GM18907 (cell line): ENCODE measurements around the gene PARD3B.

Experiments used
- ATAC-seq: cut with Tn5 transposase; IDR thresholded peaks from one replicate; pipeline ENCODE4 v1.9.1; 2021; ENCODE audit warnings: mild to moderate bottlenecking, moderate library complexity; ENCODE audit not compliant: unreplicated experiment

PARD3B gene

DNA sequence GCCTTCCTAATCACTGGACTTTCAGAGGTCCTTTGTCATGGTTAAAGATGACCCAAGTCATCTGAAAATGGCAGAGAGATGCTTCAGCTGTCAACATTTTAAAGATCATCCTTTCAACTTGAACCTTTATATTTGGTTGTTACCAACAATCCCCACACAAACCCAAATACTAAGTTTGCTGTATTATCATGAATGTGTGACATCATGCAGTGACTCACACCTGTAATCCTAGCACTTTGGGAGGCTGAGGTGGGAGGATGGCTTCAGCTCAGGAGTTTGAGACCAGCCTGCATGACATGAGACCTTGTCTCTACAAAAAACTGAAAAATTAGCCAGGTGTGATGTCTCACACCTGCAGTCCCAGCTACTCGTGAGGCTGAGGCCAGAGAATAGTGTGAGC, 1081.8 kb downstream of the PARD3B start:
- no peak for ATAC-seq

DNA sequence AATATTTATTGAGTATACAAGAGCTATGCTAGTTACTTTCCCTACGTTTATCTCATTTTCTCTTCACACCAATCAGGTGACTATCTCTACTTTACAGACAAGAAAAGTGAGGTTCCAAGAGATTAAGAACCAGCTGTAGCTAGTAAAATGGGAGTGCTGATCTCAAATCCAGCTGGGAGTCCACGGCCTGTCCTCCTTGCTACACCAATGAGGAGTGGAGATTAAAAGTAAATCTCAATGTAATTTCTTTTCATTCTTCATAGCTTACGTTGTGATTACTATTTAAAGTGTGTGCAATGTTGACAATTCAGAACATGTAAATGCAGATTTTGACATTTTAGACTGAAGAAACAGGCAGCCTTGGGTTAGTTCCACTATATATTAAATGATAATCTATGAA, 1083.1 kb downstream of the PARD3B start:
- ATAC-seq, result no peak

DNA sequence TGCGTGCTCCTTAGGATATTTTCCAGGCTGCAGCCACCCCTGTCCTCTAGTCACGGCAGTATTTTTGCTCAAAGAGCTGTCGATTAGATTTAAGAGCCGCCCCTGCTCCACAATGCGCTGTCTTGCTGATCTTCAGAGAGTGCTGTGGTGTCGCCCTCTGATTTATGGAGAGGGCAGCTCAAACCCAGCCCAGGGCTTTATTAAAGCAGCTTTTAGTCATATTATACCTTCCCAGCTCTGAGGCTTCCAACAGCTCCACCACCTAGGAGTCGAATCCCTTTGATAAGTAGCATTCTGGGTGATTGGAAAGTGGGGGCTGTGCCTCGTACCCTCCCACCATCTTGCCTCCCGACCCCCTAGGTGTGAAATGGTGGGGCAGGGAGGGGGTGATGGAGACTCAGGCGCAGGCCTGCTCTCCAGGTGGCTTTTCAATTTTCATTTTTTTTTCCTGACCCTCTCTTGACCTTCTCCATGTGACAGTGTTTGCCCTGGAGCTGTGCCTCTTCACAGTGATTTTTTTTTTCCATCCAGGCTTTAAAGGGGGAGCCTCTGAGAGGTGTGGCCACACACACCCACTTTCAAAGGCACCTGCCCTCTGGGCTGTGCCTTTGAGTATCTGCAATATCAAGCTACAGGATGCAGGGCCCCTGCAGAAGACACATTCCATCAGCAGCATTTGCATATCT, 1084.0 kb downstream of the PARD3B start:
- ATAC-seq, result no peak

DNA sequence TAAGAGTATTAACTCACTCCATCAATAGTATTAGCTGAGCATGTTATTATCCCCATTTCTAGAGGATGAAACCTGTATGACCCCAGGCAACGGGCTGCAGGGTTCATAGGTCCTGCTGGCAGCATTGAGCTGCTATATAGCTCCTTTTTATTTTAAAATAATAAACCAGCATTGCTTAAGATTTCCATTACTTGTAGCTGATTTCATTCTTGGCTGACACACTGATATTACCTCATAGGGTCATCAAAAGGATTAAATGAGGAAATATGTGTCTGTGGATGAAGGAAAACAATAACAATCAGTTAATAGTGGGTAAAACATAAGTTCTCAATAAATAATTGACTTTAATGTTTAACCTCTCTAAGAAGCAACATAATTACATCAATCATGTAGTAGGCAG, 1088.7 kb downstream of the PARD3B start:
- no peak for ATAC-seq

DNA sequence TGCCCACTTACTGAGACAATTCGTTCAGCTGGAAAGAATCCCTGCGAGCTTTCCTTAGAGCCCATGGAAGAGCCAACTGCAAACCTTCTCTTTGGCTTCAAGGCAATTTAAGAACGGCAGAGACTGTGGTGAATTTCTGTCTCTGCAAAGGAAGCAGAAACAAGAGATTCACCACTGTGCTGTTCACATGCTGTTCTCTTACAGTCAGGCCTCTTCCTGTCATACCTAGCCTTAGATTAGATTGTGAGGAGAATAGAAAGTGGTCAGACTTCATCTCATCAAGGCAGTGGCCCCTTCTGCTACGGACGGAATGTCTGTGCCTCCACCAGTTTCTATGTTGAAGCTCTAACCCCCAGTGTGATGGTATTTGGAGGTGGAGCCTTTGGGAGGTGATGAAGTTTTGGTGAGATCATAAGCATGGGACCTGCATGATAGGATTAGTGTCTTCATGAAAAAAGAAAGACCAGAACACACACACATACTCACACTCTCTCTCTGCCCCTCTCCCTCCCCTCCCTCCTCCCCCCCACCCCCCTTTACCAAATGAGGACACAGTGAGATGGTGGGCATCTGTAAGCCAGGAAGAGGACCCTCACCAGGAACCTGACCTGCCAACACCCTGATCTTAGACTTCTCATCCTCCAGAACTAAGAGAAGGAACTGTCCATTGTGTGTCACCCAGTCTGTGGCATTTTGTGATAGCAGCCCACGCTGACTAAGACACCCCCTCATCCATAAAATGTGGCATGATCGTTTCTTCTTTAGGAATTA, 1091.5 kb downstream of the PARD3B start:
- ATAC-seq, result no peak

DNA sequence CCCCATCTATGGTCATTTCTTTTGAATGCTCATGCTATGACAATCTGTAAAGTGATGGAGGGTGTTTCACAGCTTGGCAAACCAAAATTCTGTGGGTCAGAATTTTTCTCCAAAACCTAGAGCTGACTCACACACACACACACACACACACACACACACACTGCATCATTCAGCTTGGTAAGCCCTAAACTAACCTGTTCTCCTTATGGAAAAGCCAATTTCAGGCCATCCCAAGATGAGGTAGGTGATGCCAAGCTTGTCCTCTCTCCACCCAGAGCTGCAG, 1092.0 kb downstream of the PARD3B start:
- no peak for ATAC-seq

DNA sequence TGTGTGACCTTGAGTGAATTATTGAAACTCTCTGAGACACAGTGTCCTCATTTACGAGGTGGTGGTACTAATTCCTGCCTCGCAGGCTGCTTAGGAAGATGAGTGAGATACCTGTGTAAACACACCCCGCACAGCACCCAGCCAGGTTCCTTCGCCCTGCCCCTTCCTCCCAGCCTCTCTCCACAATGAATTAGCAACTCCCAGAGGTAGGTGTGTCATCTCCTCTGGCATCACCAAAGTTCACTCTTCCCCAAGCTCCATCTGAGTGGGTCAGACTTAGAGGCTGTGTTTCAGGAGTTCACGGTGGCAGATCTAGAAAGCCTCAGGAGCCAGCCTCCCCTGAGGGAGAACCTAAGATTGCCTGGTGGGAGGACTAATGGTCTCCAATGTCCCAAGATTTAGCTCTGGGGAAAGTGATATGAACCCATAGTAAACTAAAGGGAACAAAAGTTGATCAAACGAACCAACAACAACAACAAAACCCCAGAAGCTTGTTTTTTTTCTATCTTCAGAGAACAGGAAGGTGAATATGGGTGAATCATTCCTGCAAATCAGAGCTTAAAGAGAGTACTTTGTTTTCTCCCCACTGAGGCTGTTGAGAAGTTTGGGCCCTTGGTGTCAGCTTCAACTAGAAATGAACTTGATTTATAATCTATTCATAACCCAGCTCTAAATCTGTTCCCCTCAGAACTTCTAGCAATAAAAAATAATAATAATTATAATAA, 1092.7 kb downstream of the PARD3B start:
- ATAC-seq, result no peak

DNA sequence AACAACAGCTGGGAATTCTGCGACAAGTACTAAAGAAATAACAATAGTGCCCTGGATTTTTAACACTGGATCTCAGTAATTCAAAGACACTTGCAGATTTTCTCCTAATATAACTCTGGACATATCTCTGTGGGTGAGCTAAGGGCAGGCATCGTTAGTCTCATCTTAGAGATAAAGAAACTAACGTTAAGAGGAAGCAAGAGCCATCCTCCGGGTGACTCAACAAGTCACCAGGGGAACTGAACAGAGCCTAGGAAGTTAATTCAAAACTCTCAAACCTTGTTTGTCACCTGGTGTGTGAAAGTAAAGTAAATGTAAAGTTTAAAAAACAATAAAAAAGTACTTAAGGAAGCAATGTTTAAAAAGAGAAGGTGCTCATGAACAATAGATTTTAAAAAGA, 1095.4 kb downstream of the PARD3B start:
- no peak for ATAC-seq

DNA sequence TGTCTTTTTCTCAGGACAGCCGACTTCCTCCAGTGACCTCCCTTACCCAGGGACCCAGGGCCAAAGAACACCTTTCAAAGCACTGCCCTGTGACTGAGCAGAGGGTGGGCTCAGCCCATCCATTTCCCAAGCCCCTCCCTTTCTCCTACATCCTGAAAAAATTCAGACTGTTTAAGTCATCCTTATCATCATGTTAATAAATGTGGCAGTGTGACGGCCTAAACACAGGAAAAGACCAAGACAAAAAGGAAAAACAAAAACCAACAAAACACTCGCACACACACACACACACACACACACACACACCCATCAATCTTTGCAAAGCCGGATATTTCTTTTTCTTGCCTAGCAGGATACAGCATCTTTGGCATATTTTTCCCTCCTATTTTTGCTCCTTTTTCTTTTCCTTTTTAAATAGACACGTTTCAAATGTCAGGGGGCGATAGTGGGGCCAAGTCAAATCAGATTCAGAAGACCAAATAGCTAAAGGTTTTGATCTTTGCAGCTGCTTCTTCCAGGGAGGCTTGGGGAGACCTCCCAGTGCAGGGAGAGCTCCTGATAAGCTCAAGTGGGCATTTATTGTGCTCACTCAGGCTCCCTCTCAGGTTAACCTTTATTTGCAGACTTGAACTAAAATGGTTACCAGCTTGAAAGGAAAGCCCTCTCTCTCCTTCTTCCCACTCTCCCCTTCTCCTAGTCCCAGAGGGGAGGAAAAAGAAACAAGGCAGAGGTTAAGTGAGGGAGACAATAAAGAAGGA, 1097.5 kb downstream of the PARD3B start:
- no peak for ATAC-seq

DNA sequence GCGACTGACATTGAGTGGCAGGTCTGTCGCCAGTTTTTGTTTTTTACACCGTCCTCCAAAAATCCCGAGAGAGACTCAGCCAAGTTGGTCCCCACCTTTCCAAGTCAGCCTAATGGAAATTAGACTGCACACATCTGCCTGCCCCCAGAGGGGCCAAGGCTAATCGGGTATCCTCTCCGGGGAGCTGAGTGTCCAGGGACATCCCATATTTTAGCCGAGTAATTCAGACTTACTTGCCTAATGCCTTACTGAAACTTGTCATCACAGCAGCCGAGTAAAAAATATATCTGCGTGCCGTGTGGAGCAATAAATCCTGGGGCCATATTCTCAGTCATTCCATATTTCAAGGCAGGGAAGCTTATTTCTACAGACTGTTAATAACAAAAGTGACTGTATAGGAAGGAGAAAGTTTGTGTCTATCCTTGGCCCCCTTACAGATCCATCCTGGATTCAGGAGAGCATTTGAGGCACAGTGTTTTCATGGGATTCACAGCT, 1098.2 kb downstream of the PARD3B start:
- ATAC-seq, result no peak

DNA sequence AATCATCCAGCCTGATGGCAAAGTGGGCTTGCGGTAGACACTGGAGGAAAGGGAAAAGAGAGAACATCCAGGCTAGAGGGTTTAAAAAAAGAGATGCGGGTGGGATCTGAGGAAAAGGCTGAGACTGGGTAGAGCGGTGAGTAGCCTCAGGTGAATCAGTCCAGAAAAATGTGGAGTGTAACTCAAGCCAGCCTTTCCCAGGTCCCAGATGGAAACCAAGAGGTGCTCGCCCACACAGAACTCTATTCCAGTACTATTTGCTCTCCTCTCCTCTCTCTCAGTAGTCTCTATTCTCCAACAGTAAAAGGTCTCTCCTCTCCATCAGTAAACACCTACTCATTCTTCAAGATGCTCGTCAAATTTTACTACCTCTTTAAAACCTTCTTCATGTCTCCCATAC, 1098.7 kb downstream of the PARD3B start:
- ATAC-seq, result no peak

DNA sequence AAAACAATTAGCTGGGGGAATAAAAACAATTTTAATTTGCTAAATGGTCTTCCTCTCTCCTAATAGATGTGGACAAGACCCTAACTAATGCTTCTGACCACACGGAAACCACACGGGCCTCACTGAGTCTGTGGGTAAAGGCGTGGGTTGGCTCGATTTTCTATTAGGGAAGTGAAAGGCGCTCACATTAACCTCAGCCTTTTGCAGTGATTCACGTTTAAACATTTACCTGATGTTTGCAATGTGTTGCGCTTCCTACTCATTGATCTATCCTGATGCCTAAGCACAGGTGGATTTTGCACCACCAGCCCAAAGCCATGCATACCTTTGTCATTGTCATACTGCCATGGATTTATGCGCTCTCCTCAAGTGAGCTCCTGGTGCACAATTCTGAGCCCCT, 1101.4 kb downstream of the PARD3B start:
- peak; percentile 99 for ATAC-seq

DNA sequence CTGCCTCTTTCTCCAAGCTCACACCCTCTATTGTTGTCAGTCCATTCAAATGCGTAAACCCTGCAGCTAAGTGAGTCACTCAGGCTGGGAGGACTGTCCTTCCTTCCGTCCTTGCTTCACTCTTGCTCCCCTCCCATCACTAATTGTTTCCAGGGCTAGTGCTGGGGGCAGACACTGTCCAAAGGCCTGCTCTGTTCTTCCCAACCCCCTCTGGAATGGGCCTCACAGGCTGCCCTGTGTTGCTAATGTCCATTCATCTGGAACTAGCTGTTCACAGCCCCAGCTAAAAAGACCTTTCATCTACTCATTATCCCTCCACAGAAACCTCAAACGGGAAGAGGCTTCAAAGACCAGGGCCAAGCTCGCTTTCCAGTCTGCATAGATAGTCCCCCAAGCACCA, 1105.2 kb downstream of the PARD3B start:
- no peak for ATAC-seq

DNA sequence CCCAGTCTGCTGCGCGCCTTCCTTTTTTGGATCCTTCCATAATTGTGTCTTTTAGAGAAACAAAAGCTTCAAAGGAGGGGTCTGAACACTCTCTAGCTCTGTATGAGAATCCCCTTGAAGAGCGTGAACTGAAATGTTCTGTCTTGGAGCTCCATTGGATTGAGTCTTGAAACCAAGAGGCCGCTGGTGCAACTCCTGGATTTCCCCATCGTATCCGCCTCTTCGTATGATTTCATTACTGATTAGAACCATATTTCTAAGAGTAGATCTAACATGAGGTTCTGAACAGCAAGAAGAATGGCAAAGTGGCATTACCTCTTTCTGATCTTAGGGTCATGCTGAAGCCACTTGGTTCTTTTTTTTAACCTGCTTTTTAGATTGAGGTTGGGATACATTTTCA, 1105.7 kb downstream of the PARD3B start:
- no peak for ATAC-seq

DNA sequence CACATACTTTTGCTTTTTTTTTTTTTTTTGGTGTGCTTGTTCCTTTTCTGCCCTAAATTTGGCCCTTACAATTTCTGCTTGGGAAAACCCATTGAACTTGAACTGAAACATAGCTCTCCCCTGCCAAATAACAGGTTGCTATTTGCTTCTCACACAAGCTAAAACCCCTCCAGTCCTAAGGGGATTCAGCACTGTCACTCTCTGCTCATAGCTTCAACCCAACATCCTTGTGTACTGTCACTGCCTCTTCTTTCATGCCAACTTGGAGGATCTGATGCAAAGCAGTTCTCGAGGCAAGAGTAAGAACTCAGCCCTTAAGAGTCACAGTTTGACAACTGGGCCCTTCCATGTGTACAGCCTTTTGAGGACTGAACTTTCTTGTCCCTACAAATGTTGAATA, 1106.4 kb downstream of the PARD3B start:
- no peak for ATAC-seq

DNA sequence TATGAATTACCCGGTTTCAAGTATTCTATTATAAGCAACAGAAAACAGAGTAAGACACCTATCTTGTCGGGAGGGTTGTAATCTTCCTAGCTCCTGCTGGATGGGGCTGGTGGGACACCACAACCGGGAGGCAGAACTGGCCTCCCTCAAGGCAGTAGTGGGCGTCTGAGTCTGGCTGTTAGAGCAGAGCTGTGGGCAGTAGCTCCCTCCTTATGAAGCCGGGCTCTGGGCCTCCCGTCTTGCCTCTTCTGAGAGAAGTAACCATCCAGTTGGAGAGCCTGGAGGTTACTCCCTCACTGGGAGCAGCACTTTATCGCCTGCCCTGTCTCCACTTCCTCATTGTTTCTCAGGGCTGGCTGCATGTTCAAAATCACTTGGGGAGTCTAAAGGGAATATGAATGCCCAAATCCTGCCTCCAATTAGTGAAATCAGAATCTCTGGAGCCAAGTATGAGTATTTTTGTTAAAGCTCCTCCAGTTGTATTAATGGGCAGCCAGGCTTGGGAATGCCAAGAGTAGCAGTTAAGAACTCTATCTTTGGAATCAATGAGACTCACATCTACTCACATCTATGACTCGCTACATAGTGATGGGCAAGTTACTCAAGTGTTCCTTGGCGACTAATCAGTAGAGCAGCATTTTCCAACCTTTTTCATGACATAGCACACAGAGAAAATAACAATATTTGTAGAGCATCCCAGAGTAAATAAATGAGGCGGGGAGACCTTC, 1109.8 kb downstream of the PARD3B start:
- no peak for ATAC-seq

DNA sequence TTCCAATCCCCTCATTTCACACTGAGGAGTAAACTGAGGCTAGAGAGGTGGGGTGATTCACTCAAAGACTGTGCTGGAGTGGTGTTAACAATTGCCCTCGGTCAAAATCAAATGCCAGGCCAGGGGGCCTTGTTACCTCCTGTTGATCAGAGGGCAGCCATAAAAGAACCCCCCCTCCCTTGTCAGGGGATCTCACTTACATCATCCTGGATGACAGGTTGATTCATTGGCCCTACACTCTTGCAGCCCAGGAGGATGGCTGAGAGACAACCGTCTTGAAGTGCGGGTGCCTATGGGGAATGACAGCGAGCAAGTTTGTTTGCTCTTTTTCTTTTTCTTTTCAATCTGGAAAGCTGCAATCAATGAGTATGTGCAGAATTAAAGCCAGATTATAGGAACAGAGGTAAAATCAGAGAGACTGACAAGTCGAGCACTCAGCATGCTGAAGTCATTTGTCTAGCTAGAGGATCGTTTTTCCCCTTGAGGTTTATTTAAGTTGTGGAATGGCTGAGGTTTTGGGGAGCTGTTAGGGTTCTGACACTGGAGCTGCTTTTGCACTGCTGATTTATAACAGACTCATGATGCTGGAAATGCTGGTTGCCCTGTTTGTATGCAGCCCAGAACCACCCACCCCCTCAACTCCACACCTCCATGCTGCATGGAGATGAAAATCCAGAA, 1110.6 kb downstream of the PARD3B start:
- no peak for ATAC-seq

DNA sequence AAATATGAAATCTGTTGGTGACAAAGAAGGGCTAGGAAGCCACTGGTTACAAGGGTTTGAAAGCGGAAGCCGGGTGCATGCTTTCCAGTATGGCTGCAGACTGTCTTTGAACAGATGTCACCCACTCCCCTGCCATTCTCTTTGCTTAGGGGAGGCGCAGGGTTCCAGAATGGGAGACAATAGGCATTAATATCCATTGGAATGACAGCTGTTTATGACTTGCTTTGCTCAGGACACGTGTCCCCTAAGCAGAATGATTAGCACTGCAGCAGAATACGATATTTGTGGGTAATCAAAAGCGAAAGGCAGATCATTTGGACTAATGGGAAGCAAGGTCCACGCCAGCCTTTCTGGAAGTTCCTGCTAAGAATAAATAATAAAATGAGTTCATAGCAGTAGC, 1111.2 kb downstream of the PARD3B start:
- no peak for ATAC-seq

DNA sequence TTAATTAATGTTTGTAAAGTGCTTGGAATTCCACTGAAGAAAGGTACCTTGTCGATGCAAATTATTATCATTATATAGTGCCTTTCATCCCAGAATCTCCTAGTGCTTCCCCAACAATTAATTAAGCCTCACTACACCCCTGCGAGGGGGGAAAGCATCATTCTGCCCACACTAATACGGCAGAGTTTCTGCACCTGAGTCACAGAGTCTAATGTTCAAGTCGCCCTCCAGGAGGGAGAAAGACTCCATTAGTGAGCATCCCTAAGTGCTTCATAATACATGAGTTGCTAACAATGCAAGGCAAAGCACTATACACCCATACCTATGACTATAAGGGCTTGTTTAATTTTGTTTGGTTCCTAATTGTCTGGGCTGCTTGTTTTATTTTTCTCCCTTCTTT, 1111.7 kb downstream of the PARD3B start:
- no peak for ATAC-seq

DNA sequence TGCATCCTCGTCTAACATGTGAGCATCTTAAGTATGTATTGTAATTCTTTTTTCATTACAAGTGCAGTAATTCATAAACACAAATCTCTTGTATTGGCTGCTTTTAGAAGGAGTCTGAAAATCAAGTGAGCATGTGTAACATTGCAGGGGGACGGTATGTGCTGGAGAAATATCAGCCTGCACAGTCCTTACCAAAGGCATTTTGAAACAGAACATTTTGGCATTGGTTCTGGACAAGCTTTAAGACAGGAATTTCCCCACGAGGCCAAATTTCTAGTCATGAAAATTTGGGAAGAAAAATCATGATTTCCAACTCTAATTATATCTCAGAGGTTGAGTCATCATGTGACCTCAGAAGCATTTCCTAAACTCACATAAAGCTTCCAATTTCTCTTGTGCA, 1112.3 kb downstream of the PARD3B start:
- ATAC-seq, result no peak
